ENCODE data around the gene UGT1A8.

The UGT1A8 gene

GRCh38 chr2:233803292-233803911 lies 186.0 kb downstream of the UGT1A8 start:
- DNase-seq = no peak

GRCh38 chr2:233803994-233804393 lies 186.6 kb downstream of the UGT1A8 start:
- DNase-seq = no peak

GRCh38 chr2:233807215-233807865 lies 189.9 kb downstream of the UGT1A8 start:
- DNase-seq = no peak

GRCh38 chr2:233807966-233808935 lies 190.8 kb downstream of the UGT1A8 start:
- no peak for DNase-seq

GRCh38 chr2:233810385-233810784 lies 193.0 kb downstream of the UGT1A8 start:
- DNase-seq = no peak

GRCh38 chr2:233811087-233811486 lies 193.7 kb downstream of the UGT1A8 start:
- DNase-seq = no peak

GRCh38 chr2:233811732-233812131 lies 194.3 kb downstream of the UGT1A8 start:
- DNase-seq = no peak

GRCh38 chr2:233813236-233814055 lies 196.0 kb downstream of the UGT1A8 start:
- DNase-seq = no peak

- no peak for DNase-seq
These were observed 196.8 kb downstream of the UGT1A8 start for GRCh38 chr2:233814056-233814835.

GRCh38 chr2:233815861-233816260 lies 198.4 kb downstream of the UGT1A8 start:
- no peak for DNase-seq

- no peak for DNase-seq
These were observed 198.9 kb downstream of the UGT1A8 start for GRCh38 chr2:233816334-233816733.

GRCh38 chr2:233816771-233817170 lies 199.3 kb downstream of the UGT1A8 start:
- no peak for DNase-seq

- DNase-seq = no peak
These were observed 200.0 kb downstream of the UGT1A8 start for GRCh38 chr2:233817361-233817911.

- DNase-seq = no peak
These were observed 200.7 kb downstream of the UGT1A8 start for GRCh38 chr2:233817995-233818638.

GRCh38 chr2:233818639-233819621 lies 201.5 kb downstream of the UGT1A8 start:
- no peak for DNase-seq

GRCh38 chr2:233819884-233820773 lies 202.7 kb downstream of the UGT1A8 start:
- no peak for DNase-seq

- DNase-seq = no peak
These were observed 203.3 kb downstream of the UGT1A8 start for GRCh38 chr2:233820774-233821105.

- no peak for DNase-seq
These were observed 203.8 kb downstream of the UGT1A8 start for GRCh38 chr2:233821196-233821595.

- no peak for DNase-seq
These were observed 204.3 kb downstream of the UGT1A8 start for GRCh38 chr2:233821709-233822100.

Data from SHP77 (cell line).